ENCODE results near the gene PPP2R2C. TPM values are rescaled to one million over a fixed set of nuclear protein-coding genes. Genes with fewer than 3 reads are reported as not detected.

The PPP2R2C gene
- total RNA-seq, 6 experiments from 2014 or later: 0.12 to 0.27 TPM; not detected in 4

- ATAC-seq: no peak
- Histone ChIP-seq H3K27me3 (no peaks in the 10 kb centered on the region), H3K4me1 (no peaks in the 10 kb centered on the region), H3K27ac (no peak overlapping the region), H3K9me3 (no peaks in the 10 kb centered on the region), H3K36me3 (no peaks in the 10 kb centered on the region), H3K4me3 (no peak overlapping the region)
- WGBS (ENCODE audit: insufficient coverage, low coverage, low lambda C conversion rate, missing lambda C conversion rate): 63% methylated on average over 2 of the region's 9 CpGs
- no peak for TF ChIP-seq POLR2A (IDR thresholded peaks at IDR 0.05)
- no peak for TF ChIP-seq CTCF (IDR thresholded peaks at IDR 0.05)
- intact Hi-C loops (cut with DNase I): loop anchor here in 1 of 2 donors (10.0 kb wide), 1 partner anchor 204 kb away; no protein-coding TSS in a partner anchor
- DNase-seq: peak in 1 of 3 donors; percentile 19
These were observed 131.9 kb downstream of the PPP2R2C start for GRCh38 chr4:6340446-6341015.

- ATAC-seq: no peak
- Histone ChIP-seq H3K27ac (no peak overlapping the region), H3K27me3 (no peaks in the 10 kb centered on the region), H3K36me3 (no peaks in the 10 kb centered on the region), H3K9me3 (no peaks in the 10 kb centered on the region), H3K4me1 (no peaks in the 10 kb centered on the region), H3K4me3 (no peak overlapping the region)
- intact Hi-C loops (cut with DNase I): loop anchor here in 1 of 2 donors (10.0 kb wide), 1 partner anchor 205 kb away; no protein-coding TSS in a partner anchor
- TF ChIP-seq CTCF (IDR thresholded peaks at IDR 0.05): no peak
- no peak for TF ChIP-seq POLR2A (IDR thresholded peaks at IDR 0.05)
- peak in 1 of 3 donors; percentile 42 for DNase-seq
- 69% methylated on average over 6 of the region's 13 CpGs for WGBS (ENCODE audit: insufficient coverage, low coverage, low lambda C conversion rate, missing lambda C conversion rate)
These were observed 132.5 kb downstream of the PPP2R2C start for GRCh38 chr4:6339818-6340445.

- no peaks in the 10 kb centered on the region for H3K27me3 ChIP-seq
- TF ChIP-seq POLR2A (IDR thresholded peaks at IDR 0.05) (no peak), CTCF (IDR thresholded peaks at IDR 0.05) (no peak)
- H3K4me3 ChIP-seq: no peak overlapping the region
- no peaks in the 10 kb centered on the region for H3K36me3 ChIP-seq
- no peak for ATAC-seq
- 48% methylated on average over 9 of the region's 12 CpGs for whole genome bisulfite sequencing (ENCODE audit: insufficient coverage, low coverage, low lambda C conversion rate, missing lambda C conversion rate)
- H3K4me1 ChIP-seq: no peaks in the 10 kb centered on the region
- no peaks in the 10 kb centered on the region for H3K9me3 ChIP-seq
- intact Hi-C loops (cut with DNase I): no loop called here
- no peak overlapping the region for H3K27ac ChIP-seq
- DNase-seq: peak in 1 of 3 donors; percentile 22
These were observed 133.2 kb downstream of the PPP2R2C start for GRCh38 chr4:6338951-6339817.

- Histone ChIP-seq H3K36me3 (no peaks in the 10 kb centered on the region), H3K4me3 (no peak overlapping the region), H3K9me3 (no peaks in the 10 kb centered on the region), H3K27ac (no peak overlapping the region), H3K4me1 (no peaks in the 10 kb centered on the region), H3K27me3 (no peaks in the 10 kb centered on the region)
- ATAC-seq (peak in 1 of 4 donors; percentile 23), DNase-seq (peak in 1 of 3 donors; percentile 42)
- 38% methylated on average over 10 of the region's 14 CpGs for WGBS (ENCODE audit: insufficient coverage, low coverage, low lambda C conversion rate, missing lambda C conversion rate)
- no peak for TF ChIP-seq CTCF (IDR thresholded peaks at IDR 0.05)
- no peak for TF ChIP-seq POLR2A (IDR thresholded peaks at IDR 0.05)
- intact Hi-C loops (cut with DNase I): no loop called here
These were observed 134.1 kb downstream of the PPP2R2C start for GRCh38 chr4:6338175-6338950.

All from right lobe of liver (tissue), 6 donors.